HepG2 (cell line): ENCODE data around the gene SURF1. TPM values are rescaled to one million over a fixed set of nuclear protein-coding genes. Genes with fewer than 3 reads are reported as not detected.
A peak's percentile ranks its signal among the peaks of the same experiment; 100 is the strongest.

Experiments
- ATAC-seq: fragments of 200-7000 bp; cut with Tn5 transposase; 3 replicates; pipeline ENCODE4 v1.9.1; 2020; ENCODE audit warnings: mild to moderate bottlenecking, moderate library complexity
- BruUV-seq: library from RNA; stranded (reverse); fragments of 400-500 nt; replicated peaks from 2 replicates; lab custom pipeline; 2021; lab: Mats Ljungman, UMichigan
- CTCF ChIA-PET: fragments of 300-600 bp; formaldehyde crosslinking; extraction: SDS; loops from one replicate; lab custom pipeline; 2021; ENCODE audit warnings: low total read pairs, inconsistent platforms, low intra/inter-chr PET ratio; lab: Yijun Ruan, JAX
- POLR2A ChIA-PET: fragments of 350-600 bp; sonication (Branson Sonifier 250); formaldehyde crosslinking; loops from one replicate; lab custom pipeline; 2020; ENCODE audit warnings: antibody characterized with exemption, inconsistent platforms; lab: Yijun Ruan, JAX
- DNase-seq: peaks from one replicate; pipeline ENCODE4 v3.0.0-alpha.2; 2015; ENCODE audit warnings: low spot score
- FAIRE-seq: peaks from 3 replicates; lab custom pipeline; 2011; peaks lifted over from hg19 to GRCh38; lab: Jason Lieb, UNC
- H2AFZ ChIP-seq: one replicate; pipeline ENCODE4 v1.6.1; 2011; ENCODE audit warnings: low read length, inconsistent platforms
- H3K27ac ChIP-seq: fragments of 300-600 bp; 3 replicates; pipeline ENCODE4 v1.8.0; 2011; ENCODE audit warnings: mixed run types, mild to moderate bottlenecking, mixed read lengths, low read length, inconsistent platforms; ENCODE audit not compliant: insufficient read depth; ENCODE audit errors: extremely low read length
- H3K27me3 ChIP-seq, 2 experiments: fragments of 200-600 bp in 1 of 2; 2 replicates in 1 of 2; 3 replicates in 1 of 2; pipeline versions ENCODE4 v1.6.0 to v1.8.0; 2011; ENCODE audit warnings: low read length in 2 of 2, mild to moderate bottlenecking in 2 of 2, moderate library complexity in 2 of 2, inconsistent platforms in 1 of 2; ENCODE audit not compliant: insufficient read depth in 2 of 2, control insufficient read depth in 1 of 2
- H3K36me3 ChIP-seq, 2 experiments: fragments of 200-600 bp in 1 of 2; replicated peaks in 1 of 2; 2 replicates in 1 of 2; 3 replicates in 1 of 2; pipeline versions ENCODE4 v1.5.1 to v1.8.0; 2011; ENCODE audit warnings: low read length in 2 of 2, inconsistent platforms in 1 of 2; ENCODE audit not compliant: insufficient read depth in 2 of 2, control insufficient read depth in 1 of 2
- H3K4me1 ChIP-seq: 2 replicates; pipeline ENCODE4 v1.5.1; 2012; ENCODE audit warnings: low read length, inconsistent platforms; ENCODE audit not compliant: insufficient read depth
- H3K4me2 ChIP-seq: 2 replicates; pipeline ENCODE4 v1.6.0; 2011; ENCODE audit warnings: low read depth, low read length, inconsistent platforms
- H3K4me3 ChIP-seq, 3 experiments: fragments of 200-600 bp in 1 of 3; sonication (generic), shearing (Covaris generic) in 1 of 3; replicated peaks in 1 of 3; 2 replicates each; pipeline ENCODE4 v1.5.1; 2011 to 2016; ENCODE audit warnings: low read length in 3 of 3, inconsistent platforms in 2 of 3, low read depth in 2 of 3, mild to moderate bottlenecking in 2 of 3, control low read depth in 1 of 3, mixed read lengths in 1 of 3; ENCODE audit not compliant: insufficient read depth in 1 of 3
- H3K79me2 ChIP-seq: one replicate; pipeline ENCODE4 v1.6.1; 2011; ENCODE audit warnings: low read length, inconsistent platforms; ENCODE audit not compliant: insufficient read depth
- H3K9ac ChIP-seq: 2 replicates; pipeline ENCODE4 v1.6.0; 2011; ENCODE audit warnings: mild to moderate bottlenecking, low read depth, low read length, inconsistent platforms; ENCODE audit not compliant: insufficient read depth
- H3K9me3 ChIP-seq: 2 replicates; pipeline ENCODE4 v1.5.1; 2012; ENCODE audit warnings: mild to moderate bottlenecking, low read length
- H4K20me1 ChIP-seq: 2 replicates; pipeline ENCODE4 v1.6.0; 2011; ENCODE audit warnings: inconsistent platforms, mild to moderate bottlenecking, low read length, moderate library complexity; ENCODE audit not compliant: insufficient read depth
- KDM6A ChIP-seq: IDR thresholded peaks from 2 replicates; pipeline ENCODE4 v1.6.1; 2016; ENCODE audit warnings: low read depth
- NONO ChIP-seq, 2 experiments: fragments of 450-650 bp in 1 of 2; sonication (generic) in 1 of 2; formaldehyde crosslinking in 1 of 2; IDR thresholded peaks in 1 of 2; conservative IDR thresholded peaks in 1 of 2; 2 replicates each; pipeline versions ENCODE4 v1.6.1 to v1.8.0; 2017 to 2022; ENCODE audit warnings: mild to moderate bottlenecking in 1 of 2, missing genetic modification reagents in 1 of 2, moderate library complexity in 1 of 2
- PPARG ChIP-seq: conservative IDR thresholded peaks from 2 replicates; pipeline ENCODE4 v1.6.1; 2016; ENCODE audit warnings: missing biosample characterization, missing genetic modification reagents
- ZNF496 ChIP-seq: sonication (generic); formaldehyde crosslinking; IDR thresholded peaks from 2 replicates; pipeline ENCODE4 v1.8.1; 2023; ENCODE audit warnings: mild to moderate bottlenecking, moderate library complexity, missing genetic modification reagents; ENCODE audit not compliant: insufficient replicate concordance
- ZNF572 ChIP-seq: sonication (generic); formaldehyde crosslinking; IDR thresholded peaks from 2 replicates; pipeline ENCODE4 v1.5.1; 2020; ENCODE audit warnings: mild to moderate bottlenecking, missing genetic modification reagents
- ZNF790 ChIP-seq: sonication (generic); formaldehyde crosslinking; IDR thresholded peaks from 2 replicates; pipeline ENCODE4 v1.8.0; 2022; ENCODE audit warnings: missing genetic modification reagents, mild to moderate bottlenecking, borderline replicate concordance
- WGBS: methylation state at CpG from one replicate; pipeline ENCODE4 v1.1.6; 2017; ENCODE audit warnings: low lambda C conversion rate; 5-methylcytosine and 5-hydroxymethylcytosine counted together
- in situ Hi-C: cut with HindIII; loops from 2 replicates; pipeline ENCODE4 v1.10.0; 2017; ENCODE audit warnings: low pct_unique_long_range_greater_than_20kb; ENCODE audit not compliant: extremely low pct_ligation_motif_present
- intact Hi-C: fragments of 100-400 bp; cut with micrococcal nuclease; formaldehyde crosslinking; loops from one replicate; pipeline ENCODE4 v1.10.0; 2022; ENCODE audit not compliant: unreplicated experiment
- polyA plus RNA-seq, 8 experiments: library from polyadenylated mRNA; depleted of rRNA in 3 of 8; stranded (reverse) in 7 of 8; unstranded in 1 of 8; fragments of >200 nt; fragmentation: Illumina TruSeq in 4 of 8; extraction: Trizol in 4 of 8; gene quantifications; 2 replicates each; pipeline versions ENCODE4 v1.2.1 to v1.2.3, GENCODE V29; 2011 to 2016; ENCODE audit warnings: low read depth in 4 of 8, missing spikeins in 1 of 8, mixed read lengths in 1 of 8; ENCODE audit not compliant: insufficient read depth in 1 of 8
- total RNA-seq, 5 experiments: library from RNA; depleted of rRNA; stranded (reverse); fragments of >200 nt; fragmentation: Illumina TruSeq; extraction: Trizol; gene quantifications; 2 replicates each; pipeline ENCODE4 v1.2.3, GENCODE V29; 2016; ENCODE audit warnings: low read depth in 1 of 5
- TF ChIP-seq, protein P1 (sequence below): fragments of 450-650 bp; IDR thresholded peaks from 2 replicates; pipeline ENCODE4 v1.6.1; 2016
- TF ChIP-seq, protein P2 (sequence below): sonication (generic); formaldehyde crosslinking; IDR thresholded peaks from 2 replicates; pipeline ENCODE4 v1.5.0; 2020; ENCODE audit warnings: mild to moderate bottlenecking, missing genetic modification reagents

The SURF1 gene
- total and polyA plus RNA-seq, 2 of the 13 experiments (the other 11 are each of a cell fraction or from before 2014, with no cell fraction given) = 17.8 to 40.7 TPM

DNA sequence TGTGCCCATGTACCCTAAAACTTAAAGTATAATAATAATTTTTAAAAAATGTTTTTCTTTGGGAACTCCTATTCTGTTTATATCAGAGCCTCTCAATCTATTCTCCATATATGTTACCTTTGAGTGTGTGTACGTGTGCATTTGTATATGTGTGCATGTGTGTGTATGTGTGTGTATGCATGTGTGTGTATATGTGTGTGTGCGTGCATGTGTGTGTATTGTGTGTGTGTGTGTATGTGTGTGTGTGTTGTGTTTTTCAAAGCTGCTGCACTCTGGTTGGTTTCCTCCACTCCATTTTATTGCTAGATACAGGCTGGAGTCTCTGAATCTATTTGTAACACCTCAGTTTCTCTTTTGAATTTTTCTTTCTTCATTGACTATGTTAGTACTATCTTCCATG is 40.3 kb downstream of the SURF1 start:
- Histone ChIP-seq H2AFZ (no peak overlapping the region), H3K36me3 (no peaks in the 10 kb centered on the region), H3K79me2 (no peaks in the 10 kb centered on the region), H3K4me3 (no peak overlapping the region), H3K9me3 (no peaks in the 10 kb centered on the region), H3K4me1 (no peaks in the 10 kb centered on the region), H3K9ac (no peak overlapping the region), H4K20me1 (no peaks in the 10 kb centered on the region), H3K27ac (no peak overlapping the region), H3K27me3 (0 out of 5 replicates have a peak, but pooled peaks cover 0 to 2% of the 10 kb centered on the region in 2 experiments), H3K4me2 (no peak overlapping the region)
- 37% methylated on average over 2 of the region's 2 CpGs for WGBS
- POLR2A ChIA-PET = no interaction called here
- ATAC-seq (no peak), DNase-seq (no peak), FAIRE-seq (no peak)
- intact Hi-C loops = no loop called here
- TF ChIP-seq, protein P1, sequence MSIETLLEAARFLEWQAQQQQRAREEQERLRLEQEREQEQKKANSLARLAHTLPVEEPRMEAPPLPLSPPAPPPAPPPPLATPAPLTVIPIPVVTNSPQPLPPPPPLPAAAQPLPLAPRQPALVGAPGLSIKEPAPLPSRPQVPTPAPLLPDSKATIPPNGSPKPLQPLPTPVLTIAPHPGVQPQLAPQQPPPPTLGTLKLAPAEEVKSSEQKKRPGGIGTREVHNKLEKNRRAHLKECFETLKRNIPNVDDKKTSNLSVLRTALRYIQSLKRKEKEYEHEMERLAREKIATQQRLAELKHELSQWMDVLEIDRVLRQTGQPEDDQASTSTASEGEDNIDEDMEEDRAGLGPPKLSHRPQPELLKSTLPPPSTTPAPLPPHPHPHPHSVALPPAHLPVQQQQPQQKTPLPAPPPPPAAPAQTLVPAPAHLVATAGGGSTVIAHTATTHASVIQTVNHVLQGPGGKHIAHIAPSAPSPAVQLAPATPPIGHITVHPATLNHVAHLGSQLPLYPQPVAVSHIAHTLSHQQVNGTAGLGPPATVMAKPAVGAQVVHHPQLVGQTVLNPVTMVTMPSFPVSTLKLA = 0 out of 2 replicates have a peak, but pooled peaks have one; percentile 15
- TF ChIP-seq PPARG (CRISPR knock-in tag) = no peak
- TF ChIP-seq, protein P2, sequence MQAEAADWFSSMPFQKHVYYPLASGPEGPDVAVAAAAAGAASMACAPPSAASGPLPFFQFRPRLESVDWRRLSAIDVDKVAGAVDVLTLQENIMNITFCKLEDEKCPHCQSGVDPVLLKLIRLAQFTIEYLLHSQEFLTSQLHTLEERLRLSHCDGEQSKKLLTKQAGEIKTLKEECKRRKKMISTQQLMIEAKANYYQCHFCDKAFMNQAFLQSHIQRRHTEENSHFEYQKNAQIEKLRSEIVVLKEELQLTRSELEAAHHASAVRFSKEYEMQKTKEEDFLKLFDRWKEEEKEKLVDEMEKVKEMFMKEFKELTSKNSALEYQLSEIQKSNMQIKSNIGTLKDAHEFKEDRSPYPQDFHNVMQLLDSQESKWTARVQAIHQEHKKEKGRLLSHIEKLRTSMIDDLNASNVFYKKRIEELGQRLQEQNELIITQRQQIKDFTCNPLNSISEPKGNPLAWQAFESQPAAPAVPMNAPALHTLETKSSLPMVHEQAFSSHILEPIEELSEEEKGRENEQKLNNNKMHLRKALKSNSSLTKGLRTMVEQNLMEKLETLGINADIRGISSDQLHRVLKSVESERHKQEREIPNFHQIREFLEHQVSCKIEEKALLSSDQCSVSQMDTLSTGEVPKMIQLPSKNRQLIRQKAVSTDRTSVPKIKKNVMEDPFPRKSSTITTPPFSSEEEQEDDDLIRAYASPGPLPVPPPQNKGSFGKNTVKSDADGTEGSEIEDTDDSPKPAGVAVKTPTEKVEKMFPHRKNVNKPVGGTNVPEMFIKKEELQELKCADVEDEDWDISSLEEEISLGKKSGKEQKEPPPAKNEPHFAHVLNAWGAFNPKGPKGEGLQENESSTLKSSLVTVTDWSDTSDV (CRISPR knock-in tag) = no peak
- TF ChIP-seq KDM6A (CRISPR knock-in tag) = no peak
- no peak for TF ChIP-seq ZNF496 (CRISPR knock-in tag)
- TF ChIP-seq ZNF572 (CRISPR knock-in tag) = no peak
- TF ChIP-seq ZNF790 (CRISPR knock-in tag) = no peak
- no peak for TF ChIP-seq NONO (IDR thresholded peaks at IDR 0.05)
- no peak for TF ChIP-seq NONO (CRISPR knock-in tag; conservative IDR thresholded peaks at IDR 0.05)
- CTCF ChIA-PET = no interaction called here
- in situ Hi-C loops = no loop called here
- BruUV-seq = no TSS peak
